ENCODE results near the gene CDIPT. TPM values are rescaled to one million over a fixed set of nuclear protein-coding genes. Genes with fewer than 3 reads are reported as not detected.
A peak's percentile ranks its signal among the peaks of the same experiment; 100 is the strongest.

The CDIPT gene
- total RNA-seq, 1 experiment from 2014 or later: 42.7 TPM

DNA sequence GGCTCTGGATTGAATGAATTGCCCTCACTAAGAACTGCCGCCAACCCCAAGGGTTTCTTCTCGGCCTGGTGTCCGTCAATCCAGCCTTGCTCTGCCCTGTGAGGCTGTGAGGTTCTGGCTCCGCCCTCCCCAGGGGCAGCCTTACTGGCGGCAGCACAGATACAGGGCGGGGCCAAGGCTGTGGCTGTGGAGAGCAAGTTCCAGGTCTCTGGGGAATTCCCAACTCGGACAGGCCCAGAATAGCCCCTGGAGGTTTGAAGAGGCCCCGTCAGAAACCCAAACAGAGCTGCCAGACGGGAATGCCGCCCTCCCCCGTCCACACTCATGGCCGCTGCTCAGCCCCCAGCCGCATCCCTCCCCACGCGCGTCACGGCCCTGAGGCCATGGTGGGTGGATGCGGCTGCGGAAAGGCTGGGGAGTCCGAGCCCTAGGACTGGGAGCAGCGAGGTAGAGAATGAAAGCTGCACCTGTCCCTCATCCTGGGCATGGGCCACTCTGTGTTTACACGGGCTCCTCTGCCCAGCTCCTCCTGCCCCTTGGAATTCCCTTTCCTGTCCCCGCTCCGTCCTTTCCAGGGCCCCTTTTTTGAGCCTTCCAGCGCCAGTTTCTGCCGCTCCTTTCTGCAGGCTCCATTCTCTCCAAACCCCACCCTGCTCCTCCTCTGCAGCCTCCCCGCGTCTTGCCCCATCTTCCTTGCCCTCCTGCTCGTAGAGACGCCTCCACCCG lies 51.7 kb downstream of the CDIPT start:
- DNase-seq (ENCODE audit: unreplicated experiment): peak; percentile 97
- ChIA-PET CTCF (interaction anchor here (0.6 to 0.9 kb wide), 2 partner anchors 130 to 618 kb away, joined by 3 read pairs; partner anchors contain the start of gene DCTPP1), POLR2A (interaction anchor here (0.6 to 2.0 kb wide), 7 partner anchors 9 to 185 kb away, joined by 3 to 16 read pairs (median 4); partner anchors contain the start of genes INO80E, KCTD13, KIF22 and MVP)
- BruUV-seq (replicated peaks): no TSS peak
- H3K9me3 Mint-ChIP-seq (ENCODE audit: unreplicated experiment): no peaks in the 10 kb centered on the region
- H3K4me3 Mint-ChIP-seq (ENCODE audit: unreplicated experiment): peak overlapping the region; percentile 69
- H3K36me3 Mint-ChIP-seq (ENCODE audit: insufficient read depth, unreplicated experiment): peaks cover 37% of the 10 kb centered on the region
- H3K27ac Mint-ChIP-seq (ENCODE audit: low read depth, unreplicated experiment): peak overlapping the region; percentile 40
- intact Hi-C loops (cut with micrococcal nuclease): no loop called here
- H3K27me3 Mint-ChIP-seq (ENCODE audit: insufficient read depth, unreplicated experiment): no peaks in the 10 kb centered on the region
- TF ChIP-seq, protein P1, sequence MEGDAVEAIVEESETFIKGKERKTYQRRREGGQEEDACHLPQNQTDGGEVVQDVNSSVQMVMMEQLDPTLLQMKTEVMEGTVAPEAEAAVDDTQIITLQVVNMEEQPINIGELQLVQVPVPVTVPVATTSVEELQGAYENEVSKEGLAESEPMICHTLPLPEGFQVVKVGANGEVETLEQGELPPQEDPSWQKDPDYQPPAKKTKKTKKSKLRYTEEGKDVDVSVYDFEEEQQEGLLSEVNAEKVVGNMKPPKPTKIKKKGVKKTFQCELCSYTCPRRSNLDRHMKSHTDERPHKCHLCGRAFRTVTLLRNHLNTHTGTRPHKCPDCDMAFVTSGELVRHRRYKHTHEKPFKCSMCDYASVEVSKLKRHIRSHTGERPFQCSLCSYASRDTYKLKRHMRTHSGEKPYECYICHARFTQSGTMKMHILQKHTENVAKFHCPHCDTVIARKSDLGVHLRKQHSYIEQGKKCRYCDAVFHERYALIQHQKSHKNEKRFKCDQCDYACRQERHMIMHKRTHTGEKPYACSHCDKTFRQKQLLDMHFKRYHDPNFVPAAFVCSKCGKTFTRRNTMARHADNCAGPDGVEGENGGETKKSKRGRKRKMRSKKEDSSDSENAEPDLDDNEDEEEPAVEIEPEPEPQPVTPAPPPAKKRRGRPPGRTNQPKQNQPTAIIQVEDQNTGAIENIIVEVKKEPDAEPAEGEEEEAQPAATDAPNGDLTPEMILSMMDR (IDR thresholded peaks at IDR 0.05; ENCODE audit: unreplicated experiment): no peak
- H3K4me1 Mint-ChIP-seq (ENCODE audit: insufficient read depth, unreplicated experiment): peaks cover 32% of the 10 kb centered on the region

DNA sequence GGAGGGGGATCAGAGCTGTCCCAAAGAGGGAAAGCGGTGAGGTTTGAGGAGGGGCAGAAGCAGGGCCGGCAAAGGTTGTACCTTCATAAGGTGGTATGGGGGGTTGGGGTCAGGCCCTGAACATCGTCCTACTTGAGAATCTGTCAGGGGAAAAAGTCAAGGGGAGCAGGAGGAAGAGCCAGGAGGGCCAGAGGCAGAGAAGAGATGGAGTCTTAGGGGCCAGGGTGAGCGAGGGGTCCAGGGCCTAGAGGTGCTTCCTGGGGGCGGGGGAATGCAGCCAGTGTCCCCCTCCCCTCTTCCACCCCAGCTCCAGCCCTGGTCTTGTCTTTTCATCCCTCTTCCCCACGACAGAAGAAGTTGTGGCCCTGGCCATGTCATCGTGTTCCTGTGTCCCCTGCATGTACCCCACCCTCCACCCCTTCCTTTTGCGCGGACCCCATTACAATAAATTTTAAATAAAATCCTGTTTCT lies 52.3 kb downstream of the CDIPT start:
- CTCF ChIA-PET: interaction anchor here (0.6 to 0.9 kb wide), 2 partner anchors 129 to 619 kb away, joined by 3 read pairs; partner anchors contain the start of gene DCTPP1

DNA sequence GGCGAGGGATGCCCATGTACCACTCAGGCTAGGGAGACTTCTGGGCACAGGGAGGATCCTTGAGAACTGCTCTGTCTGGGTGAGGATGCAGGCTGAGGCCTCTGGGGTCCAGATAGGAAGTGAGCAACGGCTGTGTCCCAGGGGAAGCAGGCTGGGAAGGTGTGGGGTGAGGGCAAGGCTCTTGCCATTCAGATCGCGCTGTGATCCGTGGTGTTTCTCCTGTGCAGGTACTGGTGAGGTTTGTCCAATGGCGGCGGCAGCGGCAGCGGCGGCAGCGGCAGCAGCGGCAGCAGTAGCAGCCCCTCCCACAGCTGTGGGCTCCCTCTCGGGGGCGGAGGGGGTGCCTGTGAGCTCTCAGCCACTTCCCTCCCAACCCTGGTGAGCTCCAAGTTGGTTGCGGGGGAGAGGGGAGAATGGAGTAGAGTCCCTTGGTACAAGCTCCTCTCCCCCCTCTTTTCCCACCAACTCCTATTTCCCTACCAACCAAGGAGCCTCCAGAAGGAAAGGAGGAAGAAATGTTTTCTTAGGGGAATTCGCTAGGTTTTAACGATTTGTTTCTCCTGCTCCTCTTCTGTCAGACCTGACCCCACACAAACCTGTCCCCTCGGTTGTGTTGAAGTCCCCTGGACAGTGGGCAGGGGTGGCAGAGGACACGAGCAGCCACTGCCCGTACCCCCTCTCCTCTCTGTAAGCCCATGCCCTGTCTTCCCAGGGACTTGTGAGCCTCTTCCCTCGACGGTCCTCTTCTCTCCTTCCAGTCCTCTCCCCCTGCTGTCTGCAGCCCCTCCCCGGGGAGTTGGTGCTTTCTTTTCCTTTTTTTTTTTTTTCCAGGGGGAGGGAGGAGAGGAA lies 53.0 kb downstream of the CDIPT start:
- no peaks in the 10 kb centered on the region for H3K9me3 Mint-ChIP-seq (ENCODE audit: unreplicated experiment)
- H3K4me3 Mint-ChIP-seq (ENCODE audit: unreplicated experiment): peak overlapping the region; percentile 69
- no peaks in the 10 kb centered on the region for H3K27me3 Mint-ChIP-seq (ENCODE audit: insufficient read depth, unreplicated experiment)
- H3K36me3 Mint-ChIP-seq (ENCODE audit: insufficient read depth, unreplicated experiment): peaks cover 42% of the 10 kb centered on the region
- CTCF ChIA-PET: no interaction called here
- DNase-seq (ENCODE audit: unreplicated experiment): no peak
- intact Hi-C loops (cut with micrococcal nuclease): loop anchor here (5.0 kb wide), 1 partner anchor 212 kb away; the partner anchor contains the start of gene C16orf92
- no TSS peak for BruUV-seq (replicated peaks)
- POLR2A ChIA-PET: interaction anchor here (0.6 to 2.0 kb wide), 5 partner anchors 11 to 983 kb away, joined by 3 to 16 read pairs (median 6); partner anchors contain the start of genes KCTD13, KIF22 and MVP
- TF ChIP-seq, protein P1 (IDR thresholded peaks at IDR 0.05; ENCODE audit: unreplicated experiment): no peak
- H3K27ac Mint-ChIP-seq (ENCODE audit: low read depth, unreplicated experiment): no peak overlapping the region
- H3K4me1 Mint-ChIP-seq (ENCODE audit: insufficient read depth, unreplicated experiment): peaks cover 30% of the 10 kb centered on the region

More for the DNA sequence above, 52.3 kb downstream of the CDIPT start:
- no peaks in the 10 kb centered on the region for H3K27me3 Mint-ChIP-seq (ENCODE audit: insufficient read depth, unreplicated experiment)
- H3K36me3 Mint-ChIP-seq (ENCODE audit: insufficient read depth, unreplicated experiment): peaks cover 37% of the 10 kb centered on the region
- TF ChIP-seq, protein P1 (IDR thresholded peaks at IDR 0.05; ENCODE audit: unreplicated experiment): no peak
- H3K27ac Mint-ChIP-seq (ENCODE audit: low read depth, unreplicated experiment): no peak overlapping the region
- peak overlapping the region; percentile 69 for H3K4me3 Mint-ChIP-seq (ENCODE audit: unreplicated experiment)
- no peak for DNase-seq (ENCODE audit: unreplicated experiment)
- POLR2A ChIA-PET: interaction anchor here (0.6 to 2.0 kb wide), 5 partner anchors 10 to 983 kb away, joined by 3 to 16 read pairs (median 6); partner anchors contain the start of genes KCTD13, KIF22 and MVP
- H3K9me3 Mint-ChIP-seq (ENCODE audit: unreplicated experiment): no peaks in the 10 kb centered on the region
- TSS peak; percentile 84 for BruUV-seq (replicated peaks)
- intact Hi-C loops (cut with micrococcal nuclease): no loop called here
- H3K4me1 Mint-ChIP-seq (ENCODE audit: insufficient read depth, unreplicated experiment): peaks cover 32% of the 10 kb centered on the region
